ENCODE results near the gene MCM10. TPM values are rescaled to one million over a fixed set of nuclear protein-coding genes. Genes with fewer than 3 reads are reported as not detected.

Gene MCM10
- total and polyA plus RNA-seq, 2 of the 8 experiments (the other 6 are each of a cell fraction or from before 2014, with no cell fraction given), result 9.8 to 60.3 TPM

- no peak overlapping the region for H2BK120ac ChIP-seq (replicated peaks; ENCODE audit: low read depth, low read length)
- POLR2A ChIA-PET (ENCODE audit: partially characterized antibody), result no interaction called here
- no peaks in the 10 kb centered on the region for H3K27me3 ChIP-seq (replicated peaks in 1 of 4; ENCODE audit: control insufficient read depth in 3 of 4, extremely low read depth in 1 of 4, insufficient read depth in 3 of 4, low read length in 3 of 4)
- H3K18ac ChIP-seq (ENCODE audit: extremely low read depth, low read length), result no peak overlapping the region
- H3K4me2 ChIP-seq (ENCODE audit: insufficient read depth in 1 of 2, low read depth in 2 of 2, low read length in 2 of 2), result no peak overlapping the region
- H2AK5ac ChIP-seq (ENCODE audit: low read depth, low read length), result no peak overlapping the region
- H2BK15ac ChIP-seq (ENCODE audit: low read length), result no peak overlapping the region
- no peak overlapping the region for H3K14ac ChIP-seq (ENCODE audit: insufficient read length)
- H4K5ac ChIP-seq (ENCODE audit: insufficient read length, low read depth, low read length), result no peak overlapping the region
- H3K4me1 ChIP-seq (replicated peaks in 1 of 4; ENCODE audit: control insufficient read depth in 3 of 4, insufficient read depth in 4 of 4, low read length in 3 of 4), result no peaks in the 10 kb centered on the region
- no peak overlapping the region for H3K23ac ChIP-seq (ENCODE audit: insufficient read length)
- no peaks in the 10 kb centered on the region for H3K23me2 ChIP-seq (ENCODE audit: low read depth, low read length)
- H2BK12ac ChIP-seq (ENCODE audit: low read depth, low read length), result no peak overlapping the region
- no peak for DNase-seq (ENCODE audit: low read depth in 1 of 2, low spot score in 2 of 2)
- no peaks in the 10 kb centered on the region for H4K20me1 ChIP-seq (replicated peaks in 1 of 2; ENCODE audit: control insufficient read depth in 1 of 2, insufficient read depth in 2 of 2, low read length in 2 of 2)
- no peak overlapping the region for H3K4ac ChIP-seq (replicated peaks; ENCODE audit: insufficient read length, low read depth, low read length)
- H2BK20ac ChIP-seq (ENCODE audit: low read length), result no peak overlapping the region
- H3K36me3 ChIP-seq (ENCODE audit: control insufficient read depth in 2 of 4, insufficient read depth in 4 of 4, low read length in 3 of 4), result no peaks in the 10 kb centered on the region
- no peaks in the 10 kb centered on the region for H3K79me1 ChIP-seq (ENCODE audit: low read depth, low read length)
- H3K4me3 ChIP-seq (ENCODE audit: extremely low read depth in 1 of 4, insufficient read depth in 2 of 4, low read depth in 3 of 4, low read length in 4 of 4), result no peak overlapping the region
- H2AFZ ChIP-seq (ENCODE audit: low read length), result no peak overlapping the region
- H3K27ac ChIP-seq (ENCODE audit: low read depth, low read length), result no peak overlapping the region
- no peak overlapping the region for H2BK5ac ChIP-seq (ENCODE audit: low read depth, low read length)
- H3K9ac ChIP-seq (replicated peaks in 1 of 4; ENCODE audit: extremely low read depth in 1 of 4, low read depth in 3 of 4, low read length in 3 of 4), result no peak overlapping the region
- H3K56ac ChIP-seq (replicated peaks; ENCODE audit: insufficient read length, low read depth, low read length), result no peak overlapping the region
- TF ChIP-seq BCL11A (IDR thresholded peaks at IDR 0.05; ENCODE audit: low read depth in 2 of 2, low read length in 2 of 2) (no peak), ATF3 (IDR thresholded peaks at IDR 0.05; ENCODE audit: insufficient read depth, low read depth, low read length) (no peak), CHD2 (IDR thresholded peaks at IDR 0.05; ENCODE audit: low read length) (no peak), JUND (IDR thresholded peaks at IDR 0.05; ENCODE audit: low read length) (no peak), SAP30 (IDR thresholded peaks at IDR 0.05; ENCODE audit: insufficient read depth, insufficient replicate concordance, low read length) (no peak)
- no peak overlapping the region for H4K8ac ChIP-seq (ENCODE audit: extremely low read depth, insufficient read depth, low read length)
- 93% methylated on average over 3 of the region's 3 CpGs; no CpG with 5 or more reads in 1 of the 2 experiments for WGBS, 2 experiments (ENCODE audit: extremely low coverage in 1 of 2, insufficient coverage in 1 of 2, insufficient read length in 1 of 2, insufficient replicate concordance in 2 of 2, low coverage in 1 of 2, low lambda C conversion rate in 2 of 2, missing lambda C conversion rate in 1 of 2)
- CTCF ChIA-PET (ENCODE audit: partially characterized antibody), result interaction anchor here (0.6 to 1.4 kb wide), 2 partner anchors 13 to 63 kb away, joined by 3 read pairs; no protein-coding TSS in a partner anchor
- H4K91ac ChIP-seq (replicated peaks; ENCODE audit: insufficient read length, low read length), result no peak overlapping the region
- no peaks in the 10 kb centered on the region for H3K9me3 ChIP-seq (ENCODE audit: insufficient read depth in 2 of 2, low read depth in 1 of 2, low read length in 1 of 2)
- no peak for FAIRE-seq
- no peaks in the 10 kb centered on the region for H3K79me2 ChIP-seq (ENCODE audit: control insufficient read depth in 1 of 2, insufficient read depth in 2 of 2, low read length in 2 of 2)
These were observed 80.3 kb downstream of the MCM10 start for GRCh38 chr10:13241613-13242012.

Measured in H1 (cell line).